ENCODE results near the gene SLC11A1.

Gene SLC11A1

GRCh38 chr2:218397463-218397819 is 15.4 kb downstream of the SLC11A1 start:
- Histone ChIP-seq H3K27ac (ENCODE audit: low read depth, low read length) (peak overlapping the region; percentile 100), H3K36me3 (ENCODE audit: control insufficient read depth, insufficient read depth, low read length) (peaks cover 7% of the 10 kb centered on the region), H3K9ac (ENCODE audit: low read length) (peak overlapping the region; percentile 73), H3K4me1 (ENCODE audit: control insufficient read depth, insufficient read depth, low read length) (peaks cover 19% of the 10 kb centered on the region), H3K27me3 (ENCODE audit: control insufficient read depth, insufficient read depth, low read length) (no peaks in the 10 kb centered on the region), H3K4me3 (ENCODE audit: low read length) (peak overlapping the region; percentile 81)

GRCh38 chr2:218397820-218398436 is 15.9 kb downstream of the SLC11A1 start:
- Histone ChIP-seq H3K27ac (ENCODE audit: low read depth, low read length) (peak overlapping the region; percentile 100), H3K4me1 (ENCODE audit: control insufficient read depth, insufficient read depth, low read length) (peaks cover 19% of the 10 kb centered on the region), H3K27me3 (ENCODE audit: control insufficient read depth, insufficient read depth, low read length) (no peaks in the 10 kb centered on the region), H3K36me3 (ENCODE audit: control insufficient read depth, insufficient read depth, low read length) (peaks cover 10% of the 10 kb centered on the region), H3K4me3 (ENCODE audit: low read length) (peak overlapping the region; percentile 81), H3K9ac (ENCODE audit: low read length) (peak overlapping the region; percentile 73)

GRCh38 chr2:218398437-218399390 is 16.6 kb downstream of the SLC11A1 start:
- peak overlapping the region; percentile 100 for H3K27ac ChIP-seq (ENCODE audit: low read depth, low read length)
- H3K27me3 ChIP-seq (ENCODE audit: control insufficient read depth, insufficient read depth, low read length): no peaks in the 10 kb centered on the region
- peaks cover 15% of the 10 kb centered on the region for H3K36me3 ChIP-seq (ENCODE audit: control insufficient read depth, insufficient read depth, low read length)
- H3K9ac ChIP-seq (ENCODE audit: low read length): peak overlapping the region; percentile 86
- H3K4me1 ChIP-seq (ENCODE audit: control insufficient read depth, insufficient read depth, low read length): peaks cover 19% of the 10 kb centered on the region
- peak overlapping the region; percentile 95 for H3K4me3 ChIP-seq (ENCODE audit: low read length)

GRCh38 chr2:218399391-218400166 is 17.5 kb downstream of the SLC11A1 start, which contains the start of gene CTDSP1:
TSS of gene CTDSP1 (plus strand) at chr2:218399868. CDS start at chr2:218400091, 223 bp downstream.
- peak within 1 kb of the TSS; percentile 86 for H3K9ac ChIP-seq (ENCODE audit: low read length)
- no peaks in the 10 kb centered on the region for H3K27me3 ChIP-seq (ENCODE audit: control insufficient read depth, insufficient read depth, low read length)
- peak within 1 kb of the TSS; percentile 100 for H3K27ac ChIP-seq (ENCODE audit: low read depth, low read length)
- peak within 1 kb of the TSS; percentile 95 for H3K4me3 ChIP-seq (ENCODE audit: low read length)
- peaks cover 19% of the 10 kb centered on the region for H3K4me1 ChIP-seq (ENCODE audit: control insufficient read depth, insufficient read depth, low read length)
- H3K36me3 ChIP-seq (ENCODE audit: control insufficient read depth, insufficient read depth, low read length): peaks cover 22% of the 10 kb centered on the region

GRCh38 chr2:218400167-218400929 is 18.3 kb downstream of the SLC11A1 start:
- Histone ChIP-seq H3K4me1 (ENCODE audit: control insufficient read depth, insufficient read depth, low read length) (peaks cover 19% of the 10 kb centered on the region), H3K36me3 (ENCODE audit: control insufficient read depth, insufficient read depth, low read length) (peaks cover 22% of the 10 kb centered on the region), H3K9ac (ENCODE audit: low read length) (peak overlapping the region; percentile 73), H3K4me3 (ENCODE audit: low read length) (peak overlapping the region; percentile 86), H3K27ac (ENCODE audit: low read depth, low read length) (peak overlapping the region; percentile 100), H3K27me3 (ENCODE audit: control insufficient read depth, insufficient read depth, low read length) (no peaks in the 10 kb centered on the region)

- Histone ChIP-seq H3K4me3 (ENCODE audit: low read length) (peak overlapping the region; percentile 86), H3K27ac (ENCODE audit: low read depth, low read length) (peak overlapping the region; percentile 100), H3K9ac (ENCODE audit: low read length) (peak overlapping the region; percentile 51), H3K36me3 (ENCODE audit: control insufficient read depth, insufficient read depth, low read length) (peaks cover 22% of the 10 kb centered on the region), H3K4me1 (ENCODE audit: control insufficient read depth, insufficient read depth, low read length) (peaks cover 24% of the 10 kb centered on the region), H3K27me3 (ENCODE audit: control insufficient read depth, insufficient read depth, low read length) (no peaks in the 10 kb centered on the region)
Measured at GRCh38 chr2:218400930-218401881, 19.1 kb downstream of the SLC11A1 start.

GRCh38 chr2:218401890-218402289 is 19.8 kb downstream of the SLC11A1 start:
- Histone ChIP-seq H3K27me3 (ENCODE audit: control insufficient read depth, insufficient read depth, low read length) (no peaks in the 10 kb centered on the region), H3K4me3 (ENCODE audit: low read length) (peak overlapping the region; percentile 86), H3K9ac (ENCODE audit: low read length) (no peak overlapping the region), H3K27ac (ENCODE audit: low read depth, low read length) (peak overlapping the region; percentile 100), H3K4me1 (ENCODE audit: control insufficient read depth, insufficient read depth, low read length) (peaks cover 24% of the 10 kb centered on the region), H3K36me3 (ENCODE audit: control insufficient read depth, insufficient read depth, low read length) (peaks cover 22% of the 10 kb centered on the region)

- no peaks in the 10 kb centered on the region for H3K27me3 ChIP-seq (ENCODE audit: control insufficient read depth, insufficient read depth, low read length)
- peaks cover 24% of the 10 kb centered on the region for H3K4me1 ChIP-seq (ENCODE audit: control insufficient read depth, insufficient read depth, low read length)
- no peak overlapping the region for H3K9ac ChIP-seq (ENCODE audit: low read length)
- peaks cover 22% of the 10 kb centered on the region for H3K36me3 ChIP-seq (ENCODE audit: control insufficient read depth, insufficient read depth, low read length)
- no peak overlapping the region for H3K27ac ChIP-seq (ENCODE audit: low read depth, low read length)
- no peak overlapping the region for H3K4me3 ChIP-seq (ENCODE audit: low read length)
Measured at GRCh38 chr2:218402491-218402901, 20.4 kb downstream of the SLC11A1 start.

- Histone ChIP-seq H3K4me1 (ENCODE audit: control insufficient read depth, insufficient read depth, low read length) (peaks cover 25% of the 10 kb centered on the region), H3K27ac (ENCODE audit: low read depth, low read length) (no peak overlapping the region), H3K4me3 (ENCODE audit: low read length) (no peak overlapping the region), H3K9ac (ENCODE audit: low read length) (no peak overlapping the region), H3K27me3 (ENCODE audit: control insufficient read depth, insufficient read depth, low read length) (no peaks in the 10 kb centered on the region), H3K36me3 (ENCODE audit: control insufficient read depth, insufficient read depth, low read length) (peaks cover 22% of the 10 kb centered on the region)
Measured at GRCh38 chr2:218402911-218403411, 20.9 kb downstream of the SLC11A1 start.

GRCh38 chr2:218403810-218404209 is 21.7 kb downstream of the SLC11A1 start:
- Histone ChIP-seq H3K27ac (ENCODE audit: low read depth, low read length) (no peak overlapping the region), H3K4me1 (ENCODE audit: control insufficient read depth, insufficient read depth, low read length) (peaks cover 25% of the 10 kb centered on the region), H3K4me3 (ENCODE audit: low read length) (no peak overlapping the region), H3K9ac (ENCODE audit: low read length) (no peak overlapping the region), H3K36me3 (ENCODE audit: control insufficient read depth, insufficient read depth, low read length) (peaks cover 22% of the 10 kb centered on the region), H3K27me3 (ENCODE audit: control insufficient read depth, insufficient read depth, low read length) (no peaks in the 10 kb centered on the region)

All from rectal smooth muscle tissue (tissue), 1 donor.